ENCODE results near the gene KIAA1217.

DNA sequence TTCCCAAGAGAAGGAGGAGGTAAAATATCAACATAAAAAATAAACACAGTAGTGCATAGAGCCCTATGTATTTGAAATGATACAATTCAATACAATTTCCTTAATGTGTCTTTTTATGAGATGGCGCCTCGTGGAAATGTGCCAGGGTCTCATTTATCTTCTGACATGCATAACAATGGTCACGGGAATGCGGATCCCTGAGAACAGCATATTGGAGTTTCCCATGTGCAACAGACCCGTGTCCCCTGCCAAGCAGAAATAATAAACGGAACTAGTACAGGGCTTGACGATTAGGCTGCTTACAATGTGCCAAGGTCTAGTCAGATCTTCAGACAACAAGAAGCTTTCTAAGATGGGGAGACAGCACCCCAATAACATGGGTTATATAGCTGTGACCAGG, 296.8 kb downstream of the KIAA1217 start:
- TF ChIP-seq, protein P1, sequence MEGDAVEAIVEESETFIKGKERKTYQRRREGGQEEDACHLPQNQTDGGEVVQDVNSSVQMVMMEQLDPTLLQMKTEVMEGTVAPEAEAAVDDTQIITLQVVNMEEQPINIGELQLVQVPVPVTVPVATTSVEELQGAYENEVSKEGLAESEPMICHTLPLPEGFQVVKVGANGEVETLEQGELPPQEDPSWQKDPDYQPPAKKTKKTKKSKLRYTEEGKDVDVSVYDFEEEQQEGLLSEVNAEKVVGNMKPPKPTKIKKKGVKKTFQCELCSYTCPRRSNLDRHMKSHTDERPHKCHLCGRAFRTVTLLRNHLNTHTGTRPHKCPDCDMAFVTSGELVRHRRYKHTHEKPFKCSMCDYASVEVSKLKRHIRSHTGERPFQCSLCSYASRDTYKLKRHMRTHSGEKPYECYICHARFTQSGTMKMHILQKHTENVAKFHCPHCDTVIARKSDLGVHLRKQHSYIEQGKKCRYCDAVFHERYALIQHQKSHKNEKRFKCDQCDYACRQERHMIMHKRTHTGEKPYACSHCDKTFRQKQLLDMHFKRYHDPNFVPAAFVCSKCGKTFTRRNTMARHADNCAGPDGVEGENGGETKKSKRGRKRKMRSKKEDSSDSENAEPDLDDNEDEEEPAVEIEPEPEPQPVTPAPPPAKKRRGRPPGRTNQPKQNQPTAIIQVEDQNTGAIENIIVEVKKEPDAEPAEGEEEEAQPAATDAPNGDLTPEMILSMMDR (IDR thresholded peaks at IDR 0.05): no peak
- TF ChIP-seq POLR2AphosphoS5 (IDR thresholded peaks at IDR 0.05): peak; percentile 56

Data from prostate gland (tissue), 2 donors.